HCT116 (cell line): ENCODE measurements around the gene STK38L.

Source experiments
- CTCF ChIP-seq, 3 experiments: fragments of 200-600 bp in 1 of 3; sonication (generic) in 1 of 3; IDR thresholded peaks in 2 of 3; conservative IDR thresholded peaks in 1 of 3; 2 replicates each; pipeline ENCODE4 v1.5.1; 2012 to 2017; ENCODE audit warnings: low read depth in 2 of 3, low read length in 2 of 3, antibody characterized with exemption in 1 of 3, borderline replicate concordance in 1 of 3, control low read depth in 1 of 3, mild to moderate bottlenecking in 1 of 3, mixed read lengths in 1 of 3, mixed run types in 1 of 3, moderate library complexity in 1 of 3; ENCODE audit not compliant: insufficient read depth in 1 of 3
- TF ChIP-seq, protein P1 (sequence below): IDR thresholded peaks from 2 replicates; pipeline ENCODE4 v1.6.1; 2011; ENCODE audit warnings: mild to moderate bottlenecking, low read length, moderate library complexity; ENCODE audit not compliant: insufficient replicate concordance; ENCODE audit errors: extremely low read depth

DNA sequence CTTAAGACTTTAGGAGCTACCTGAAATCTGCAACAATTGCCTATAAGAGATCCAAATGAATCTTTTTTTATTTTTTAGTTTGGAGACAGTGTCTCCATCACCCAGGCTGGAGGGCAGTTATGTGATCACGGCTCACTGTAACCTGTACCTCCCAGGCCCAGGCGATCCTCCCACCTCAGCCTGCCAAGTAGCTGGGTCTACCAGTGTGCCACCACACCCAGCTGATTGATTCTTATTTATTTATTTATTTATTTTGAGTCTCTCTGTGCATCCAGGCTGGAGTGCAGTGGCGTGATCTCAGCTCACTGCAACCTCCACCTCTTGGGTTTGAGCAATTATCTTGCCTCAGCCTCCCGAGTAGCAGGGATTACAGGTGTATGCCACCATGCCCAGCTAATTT, 26.1 kb downstream of the STK38L start:
- TF ChIP-seq, protein P1, sequence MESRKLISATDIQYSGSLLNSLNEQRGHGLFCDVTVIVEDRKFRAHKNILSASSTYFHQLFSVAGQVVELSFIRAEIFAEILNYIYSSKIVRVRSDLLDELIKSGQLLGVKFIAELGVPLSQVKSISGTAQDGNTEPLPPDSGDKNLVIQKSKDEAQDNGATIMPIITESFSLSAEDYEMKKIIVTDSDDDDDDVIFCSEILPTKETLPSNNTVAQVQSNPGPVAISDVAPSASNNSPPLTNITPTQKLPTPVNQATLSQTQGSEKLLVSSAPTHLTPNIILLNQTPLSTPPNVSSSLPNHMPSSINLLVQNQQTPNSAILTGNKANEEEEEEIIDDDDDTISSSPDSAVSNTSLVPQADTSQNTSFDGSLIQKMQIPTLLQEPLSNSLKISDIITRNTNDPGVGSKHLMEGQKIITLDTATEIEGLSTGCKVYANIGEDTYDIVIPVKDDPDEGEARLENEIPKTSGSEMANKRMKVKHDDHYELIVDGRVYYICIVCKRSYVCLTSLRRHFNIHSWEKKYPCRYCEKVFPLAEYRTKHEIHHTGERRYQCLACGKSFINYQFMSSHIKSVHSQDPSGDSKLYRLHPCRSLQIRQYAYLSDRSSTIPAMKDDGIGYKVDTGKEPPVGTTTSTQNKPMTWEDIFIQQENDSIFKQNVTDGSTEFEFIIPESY: no peak
- no peak for TF ChIP-seq CTCF (IDR thresholded peaks at IDR 0.05 in 2 of 3, conservative IDR thresholded peaks at IDR 0.05 in 1 of 3; ENCODE audit: borderline replicate concordance in 1 of 3, insufficient read depth in 1 of 3, low read depth in 2 of 3, low read length in 2 of 3)
